GM21825 (cell line): ENCODE measurements around the gene CYP4F11.
"Not testable (repeated sequence)": the region's sequence is repeated elsewhere in the genome, so short reads cannot be mapped to it uniquely, and the experiment has no call there.

Experiments used
- ATAC-seq: cut with Tn5 transposase; IDR thresholded peaks from one replicate; pipeline ENCODE4 v1.9.1; 2021; ENCODE audit warnings: mild to moderate bottlenecking, moderate library complexity; ENCODE audit not compliant: unreplicated experiment

CYP4F11 gene

GRCh38 chr19:15934332-15935078 is at the start of gene CYP4F11:
TSS of gene CYP4F11 (minus strand) at chr19:15934529. CDS start at chr19:15934408, 121 bp downstream.
- no peak for ATAC-seq

GRCh38 chr19:15979293-15979692 is 45.0 kb upstream of the CYP4F11 start:
- ATAC-seq = no peak

GRCh38 chr19:15977690-15978089 is 43.4 kb upstream of the CYP4F11 start:
- ATAC-seq = no peak

GRCh38 chr19:15976836-15977689 is 42.7 kb upstream of the CYP4F11 start:
- no peak for ATAC-seq

- no peak for ATAC-seq
Observed at GRCh38 chr19:15974856-15975255, 40.5 kb upstream of the CYP4F11 start.

- not testable (repeated sequence) for ATAC-seq
Observed at GRCh38 chr19:15972043-15972442, 37.7 kb upstream of the CYP4F11 start.

- ATAC-seq = no peak
Observed at GRCh38 chr19:15971224-15971780, 37.0 kb upstream of the CYP4F11 start.

- no peak for ATAC-seq
Observed at GRCh38 chr19:15964231-15964630, 29.9 kb upstream of the CYP4F11 start.

- ATAC-seq = no peak
Observed at GRCh38 chr19:15962319-15962718, 28.0 kb upstream of the CYP4F11 start.

GRCh38 chr19:15954820-15955219 is 20.5 kb upstream of the CYP4F11 start:
- ATAC-seq = no peak

- no peak for ATAC-seq
Observed at GRCh38 chr19:15948223-15949058, 14.1 kb upstream of the CYP4F11 start, which contains the start of gene OR10H4. TSS of gene OR10H4 (plus strand) at chr19:15949008. CDS start at chr19:15949008, 0 bp downstream.

GRCh38 chr19:15945301-15945700 is 11.0 kb upstream of the CYP4F11 start:
- no peak for ATAC-seq

GRCh38 chr19:15944401-15944800 is 10.1 kb upstream of the CYP4F11 start:
- ATAC-seq = no peak

- no peak for ATAC-seq
Observed at GRCh38 chr19:15937771-15938170, 3.4 kb upstream of the CYP4F11 start.

- no peak for ATAC-seq
Observed at GRCh38 chr19:15936950-15937349, 2.6 kb upstream of the CYP4F11 start.

- ATAC-seq = no peak
Observed at GRCh38 chr19:15936173-15936572, 1.8 kb upstream of the CYP4F11 start.

GRCh38 chr19:15935167-15935702 is 906 bp upstream of the CYP4F11 start:
- no peak for ATAC-seq

GRCh38 chr19:15933761-15934331 is 483 bp downstream of the CYP4F11 start:
- ATAC-seq = not testable (repeated sequence)

- no peak for ATAC-seq
Observed at GRCh38 chr19:15928321-15928720, 6.0 kb downstream of the CYP4F11 start.

- ATAC-seq = no peak
Observed at GRCh38 chr19:15926484-15926883, 7.8 kb downstream of the CYP4F11 start.
